Measurements from ENCODE around the gene TMC5.
"Not testable (repeated sequence)": the region's sequence is repeated elsewhere in the genome, so short reads cannot be mapped to it uniquely, and the experiment has no call there.

DNA sequence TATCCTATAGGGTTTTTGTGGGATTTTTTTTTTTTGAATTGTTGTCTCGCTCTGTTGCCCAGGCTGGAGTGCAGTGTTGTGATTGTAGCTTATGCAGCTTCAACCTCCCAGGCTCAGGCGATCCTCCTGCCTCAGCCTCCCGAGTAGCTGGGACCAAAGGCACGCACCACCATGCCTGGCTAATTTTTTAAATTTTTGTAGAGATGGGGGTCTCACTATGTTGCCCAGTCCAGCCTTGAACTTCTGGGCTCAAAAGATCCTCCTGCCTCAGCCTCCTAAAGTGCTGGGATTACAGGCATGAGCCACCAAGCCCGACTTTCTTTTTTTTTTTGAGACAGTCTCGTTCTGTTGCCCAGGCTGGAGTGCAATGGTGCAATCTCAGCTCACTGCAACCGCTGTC, 5.6 kb upstream of the TMC5 start:
- not testable (repeated sequence) for TF ChIP-seq EZH2phosphoT487 (conservative IDR thresholded peaks at IDR 0.05; ENCODE audit: low read length)
- TF ChIP-seq, protein P1, sequence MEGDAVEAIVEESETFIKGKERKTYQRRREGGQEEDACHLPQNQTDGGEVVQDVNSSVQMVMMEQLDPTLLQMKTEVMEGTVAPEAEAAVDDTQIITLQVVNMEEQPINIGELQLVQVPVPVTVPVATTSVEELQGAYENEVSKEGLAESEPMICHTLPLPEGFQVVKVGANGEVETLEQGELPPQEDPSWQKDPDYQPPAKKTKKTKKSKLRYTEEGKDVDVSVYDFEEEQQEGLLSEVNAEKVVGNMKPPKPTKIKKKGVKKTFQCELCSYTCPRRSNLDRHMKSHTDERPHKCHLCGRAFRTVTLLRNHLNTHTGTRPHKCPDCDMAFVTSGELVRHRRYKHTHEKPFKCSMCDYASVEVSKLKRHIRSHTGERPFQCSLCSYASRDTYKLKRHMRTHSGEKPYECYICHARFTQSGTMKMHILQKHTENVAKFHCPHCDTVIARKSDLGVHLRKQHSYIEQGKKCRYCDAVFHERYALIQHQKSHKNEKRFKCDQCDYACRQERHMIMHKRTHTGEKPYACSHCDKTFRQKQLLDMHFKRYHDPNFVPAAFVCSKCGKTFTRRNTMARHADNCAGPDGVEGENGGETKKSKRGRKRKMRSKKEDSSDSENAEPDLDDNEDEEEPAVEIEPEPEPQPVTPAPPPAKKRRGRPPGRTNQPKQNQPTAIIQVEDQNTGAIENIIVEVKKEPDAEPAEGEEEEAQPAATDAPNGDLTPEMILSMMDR (IDR thresholded peaks at IDR 0.05; ENCODE audit: insufficient read depth, low read length, poor library complexity, severe bottlenecking) = not testable (repeated sequence)

All from SU-DHL-6 (cell line).